NT2/D1 (cell line): ENCODE measurements around the gene PAQR4.

Source experiments
- DNase-seq: peaks from one replicate; pipeline ENCODE4 v3.0.0-alpha.2; 2011; ENCODE audit warnings: low read depth, low spot score
- H3K27me3 ChIP-seq: 2 replicates; pipeline ENCODE4 v1.6.0; 2011; ENCODE audit warnings: mild to moderate bottlenecking; ENCODE audit not compliant: insufficient read length, insufficient read depth
- H3K36me3 ChIP-seq: 2 replicates; pipeline ENCODE4 v1.6.1; 2011; ENCODE audit warnings: mild to moderate bottlenecking, low read length, mixed read lengths; ENCODE audit not compliant: insufficient read depth, insufficient read length
- H3K4me1 ChIP-seq: 2 replicates; pipeline ENCODE4 v1.5.1; 2011; ENCODE audit not compliant: insufficient read depth, insufficient read length
- H3K4me3 ChIP-seq: 2 replicates; pipeline ENCODE4 v1.5.1; 2011; ENCODE audit warnings: low read depth; ENCODE audit not compliant: insufficient read length
- H3K9ac ChIP-seq: 2 replicates; pipeline ENCODE4 v1.6.0; 2011; ENCODE audit warnings: low read depth; ENCODE audit not compliant: insufficient read length
- H3K9me3 ChIP-seq: 2 replicates; pipeline ENCODE4 v1.5.1; 2011; ENCODE audit warnings: mild to moderate bottlenecking, low read length; ENCODE audit not compliant: insufficient read depth
- SUZ12 ChIP-seq: IDR thresholded peaks from 2 replicates; pipeline ENCODE4 v1.6.1; 2011; ENCODE audit not compliant: insufficient read length, insufficient read depth; ENCODE audit errors: extremely low read depth
- YY1 ChIP-seq: IDR thresholded peaks from 2 replicates; pipeline ENCODE4 v1.6.1; 2011; ENCODE audit not compliant: insufficient read length, insufficient read depth
- ZNF274 ChIP-seq: IDR thresholded peaks from 2 replicates; pipeline ENCODE4 v1.6.1; 2011; ENCODE audit warnings: mild to moderate bottlenecking, low read depth, low read length

PAQR4 gene

GRCh38 chr16:2963074-2963722 is 6.0 kb upstream of the PAQR4 start:
- no peak for DNase-seq
- peak overlapping the region; percentile 90 for H3K4me3 ChIP-seq
- H3K27me3 ChIP-seq, result no peaks in the 10 kb centered on the region
- peaks cover 21% of the 10 kb centered on the region for H3K4me1 ChIP-seq
- no peaks in the 10 kb centered on the region for H3K9me3 ChIP-seq
- TF ChIP-seq ZNF274 (no peak), YY1 (no peak), SUZ12 (no peak)
- H3K9ac ChIP-seq, result peak overlapping the region; percentile 94
- peaks cover 18% of the 10 kb centered on the region for H3K36me3 ChIP-seq

- no peaks in the 10 kb centered on the region for H3K27me3 ChIP-seq
- peak within 1 kb of the TSS; percentile 90 for H3K4me3 ChIP-seq
- no peak for DNase-seq
- H3K36me3 ChIP-seq, result peaks cover 19% of the 10 kb centered on the region
- peaks cover 22% of the 10 kb centered on the region for H3K4me1 ChIP-seq
- TF ChIP-seq ZNF274 (no peak), SUZ12 (no peak), YY1 (no peak)
- no peaks in the 10 kb centered on the region for H3K9me3 ChIP-seq
- peak within 1 kb of the TSS; percentile 94 for H3K9ac ChIP-seq
Measured at GRCh38 chr16:2963723-2964474, 5.2 kb upstream of the PAQR4 start, which contains the start of gene KREMEN2. Gene KREMEN2 (plus strand): TSS chr16:2964275. CDS start chr16:2964521, 246 bp downstream.

- Histone ChIP-seq H3K9ac (peak overlapping the region; percentile 94), H3K9me3 (no peaks in the 10 kb centered on the region), H3K27me3 (no peaks in the 10 kb centered on the region), H3K4me3 (peak overlapping the region; percentile 90), H3K36me3 (peaks cover 19% of the 10 kb centered on the region), H3K4me1 (peaks cover 22% of the 10 kb centered on the region)
- TF ChIP-seq YY1 (no peak), SUZ12 (no peak), ZNF274 (no peak)
- peak; percentile 87 for DNase-seq
Measured at GRCh38 chr16:2964475-2965336, 4.4 kb upstream of the PAQR4 start.

GRCh38 chr16:2966043-2966807 is 2.9 kb upstream of the PAQR4 start:
- no peak for TF ChIP-seq SUZ12
- TF ChIP-seq YY1, result no peak
- TF ChIP-seq ZNF274, result no peak
- Histone ChIP-seq H3K36me3 (peaks cover 26% of the 10 kb centered on the region), H3K9me3 (no peaks in the 10 kb centered on the region), H3K4me3 (no peak overlapping the region), H3K9ac (peak overlapping the region; percentile 11), H3K4me1 (peaks cover 28% of the 10 kb centered on the region), H3K27me3 (no peaks in the 10 kb centered on the region)
- DNase-seq, result no peak

GRCh38 chr16:2966808-2967191 is 2.3 kb upstream of the PAQR4 start:
- DNase-seq, result no peak
- peaks cover 30% of the 10 kb centered on the region for H3K4me1 ChIP-seq
- no peaks in the 10 kb centered on the region for H3K27me3 ChIP-seq
- no peak overlapping the region for H3K4me3 ChIP-seq
- H3K36me3 ChIP-seq, result peaks cover 32% of the 10 kb centered on the region
- no peak overlapping the region for H3K9ac ChIP-seq
- no peaks in the 10 kb centered on the region for H3K9me3 ChIP-seq
- TF ChIP-seq ZNF274 (no peak), SUZ12 (no peak), YY1 (no peak)

GRCh38 chr16:2967211-2967631 is 1.9 kb upstream of the PAQR4 start:
- H3K9ac ChIP-seq, result no peak overlapping the region
- no peaks in the 10 kb centered on the region for H3K27me3 ChIP-seq
- H3K4me3 ChIP-seq, result no peak overlapping the region
- no peak for TF ChIP-seq YY1
- TF ChIP-seq SUZ12, result no peak
- no peak for TF ChIP-seq ZNF274
- H3K36me3 ChIP-seq, result peaks cover 36% of the 10 kb centered on the region
- peaks cover 27% of the 10 kb centered on the region for H3K4me1 ChIP-seq
- no peaks in the 10 kb centered on the region for H3K9me3 ChIP-seq
- no peak for DNase-seq
